Posterior cingulate gyrus (tissue), 11 donors: ENCODE data around the gene CCNC.

Experiments
- DNase-seq, 10 donors: peaks; one replicate each; pipeline versions ENCODE4 v3.0.0 to v3.0.0-alpha.2; 2020 to 2021; ENCODE audit warnings: mixed read lengths in 3 of 10
- intact Hi-C: fragments of 100-400 bp; cut with DNase I; formaldehyde crosslinking; loops from one replicate; pipeline ENCODE4 v1.15.1; 2023

The CCNC gene

DNA sequence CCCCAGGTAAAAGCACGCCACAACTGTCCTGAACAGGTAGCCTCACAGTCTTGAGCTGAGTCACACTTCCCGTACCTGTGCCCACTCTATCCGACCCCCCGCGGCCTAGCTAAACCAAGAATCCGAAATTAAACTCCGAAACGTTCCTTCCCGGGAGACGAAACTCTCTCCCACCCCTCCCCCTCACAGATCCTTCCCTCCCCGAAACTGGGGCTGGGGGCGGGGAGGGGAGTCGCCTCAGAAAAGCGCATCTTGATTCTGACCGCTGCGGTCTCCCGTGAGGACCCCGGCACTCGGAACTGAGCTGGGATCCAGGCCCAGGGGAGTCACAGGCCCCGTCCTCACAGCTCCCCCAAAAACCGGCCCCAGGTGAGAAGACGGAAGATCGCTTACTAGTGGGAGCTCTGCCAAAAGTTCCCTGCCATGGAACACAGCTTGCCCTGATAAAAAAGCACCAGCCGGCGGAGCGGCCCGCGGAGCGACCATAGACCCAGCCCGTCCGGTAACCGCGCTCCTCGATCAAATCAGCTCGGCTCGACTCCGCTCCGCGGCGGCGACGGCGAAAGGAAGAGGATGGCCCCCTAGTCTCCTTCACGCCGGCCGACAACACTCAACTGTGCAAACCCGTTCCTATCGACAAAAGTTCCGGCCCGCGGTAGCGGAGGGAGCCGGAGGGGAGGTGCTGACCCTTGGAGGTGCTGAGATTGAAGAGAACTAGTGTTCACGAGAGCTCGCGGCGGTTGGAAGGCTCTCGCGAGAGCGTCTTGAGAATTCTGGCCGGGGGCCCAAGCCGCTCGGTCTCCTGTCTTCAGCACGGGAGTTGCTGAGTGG, at the start of gene CCNC:
CCNC (minus strand) TSS at position 558 of the 831 bp plus-strand sequence; CDS start at position 425, 133 bp downstream.
- intact Hi-C loops = loop anchor here (2.0 kb wide), 1 partner anchor 48 kb away; no protein-coding TSS in a partner anchor
- DNase-seq = peak; percentile 81 to 98 (median 88)

DNA sequence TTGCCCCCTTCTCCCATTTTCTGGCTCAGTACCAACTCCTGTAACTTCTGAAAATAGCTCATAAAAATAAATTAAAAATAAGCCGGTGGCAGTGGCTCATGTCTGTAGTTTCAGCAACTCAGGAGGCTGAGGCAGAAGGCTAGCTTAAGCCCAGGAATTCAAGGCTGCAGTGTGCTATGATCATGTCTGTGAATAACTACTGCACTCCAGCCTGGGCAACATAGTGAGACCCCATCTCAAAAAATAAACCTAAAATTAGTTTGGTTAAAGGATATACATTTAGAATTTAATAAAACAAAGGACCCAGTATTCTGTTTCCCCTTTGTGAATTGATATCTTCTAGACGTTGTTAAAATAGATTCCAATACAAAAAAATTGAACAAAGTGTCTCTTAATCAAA, 48.7 kb upstream of the CCNC start:
- intact Hi-C loops = loop anchor here (10.0 kb wide), 1 partner anchor 848 kb away; the partner anchor contains the start of gene SIM1

GRCh38 chr6:99614430-99615186, 46.1 kb upstream of the CCNC start:
- intact Hi-C loops = loop anchor here (10.0 kb wide), 1 partner anchor 850 kb away; the partner anchor contains the start of gene SIM1
- DNase-seq = peak in 1 of 10 donors; percentile 77

More for the DNA sequence above, 48.7 kb upstream of the CCNC start:
- no peak for DNase-seq

- peak in 1 of 10 donors; percentile 77 for DNase-seq
- intact Hi-C loops = loop anchor here (10.0 kb wide), 1 partner anchor 851 kb away; the partner anchor contains the start of gene SIM1
These were observed 45.4 kb upstream of the CCNC start for GRCh38 chr6:99613705-99614429.

DNA sequence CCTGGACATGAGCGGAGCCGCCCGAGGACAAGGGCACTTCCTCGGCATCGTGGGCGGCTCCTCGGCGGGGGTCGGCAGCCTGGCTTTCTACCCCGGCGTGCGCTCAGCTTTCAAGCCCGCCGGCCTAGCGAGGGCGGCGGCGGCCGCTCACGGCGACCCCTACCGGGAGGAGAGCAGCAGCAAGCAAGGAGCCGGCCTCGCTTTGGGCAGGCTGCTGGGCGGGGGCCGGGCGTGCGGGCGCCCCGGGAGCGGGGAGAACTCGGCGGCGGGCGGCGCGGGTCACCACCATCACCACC, 44.9 kb upstream of the CCNC start:
- no peak for DNase-seq
- intact Hi-C loops = loop anchor here (10.0 kb wide), 1 partner anchor 851 kb away; the partner anchor contains the start of gene SIM1

GRCh38 chr6:99612551-99613408, 44.3 kb upstream of the CCNC start:
- intact Hi-C loops = loop anchor here (10.0 kb wide), 1 partner anchor 852 kb away; the partner anchor contains the start of gene SIM1
- DNase-seq = peak in 1 of 10 donors; percentile 75

- DNase-seq = no peak
- intact Hi-C loops = loop anchor here (10.0 kb wide), 1 partner anchor 854 kb away; the partner anchor contains the start of gene SIM1
These were observed 42.7 kb upstream of the CCNC start for GRCh38 chr6:99611148-99611547.

DNA sequence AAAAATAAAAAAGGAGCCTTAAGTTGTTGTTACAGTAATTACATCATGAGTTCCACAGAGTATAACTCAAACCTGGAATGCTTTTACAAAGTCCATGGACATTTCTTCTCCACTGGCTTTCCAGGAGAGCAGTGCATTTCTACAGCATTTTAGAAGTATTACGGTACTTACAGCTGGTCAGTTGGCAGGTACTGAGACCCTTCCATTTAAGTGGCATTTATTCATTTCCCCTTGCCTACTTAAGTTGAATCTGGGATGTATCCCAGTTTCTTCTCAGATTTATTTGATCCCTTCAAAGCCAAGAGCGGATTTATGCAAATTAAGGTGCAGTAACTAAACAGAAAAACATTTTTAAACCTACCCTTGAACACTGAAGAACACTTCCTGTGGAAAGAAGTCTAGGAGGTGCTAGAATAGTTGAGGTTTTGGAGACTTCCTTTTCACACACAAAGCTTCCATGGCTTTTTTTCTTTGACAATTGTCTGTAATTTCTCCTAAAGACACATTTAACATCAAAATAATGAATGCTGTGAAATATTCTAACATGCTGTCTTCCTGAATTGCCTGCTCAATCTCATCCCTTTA, 41.5 kb upstream of the CCNC start:
- DNase-seq = no peak

GRCh38 chr6:99608886-99609482, 40.5 kb upstream of the CCNC start:
- DNase-seq = no peak
- intact Hi-C loops = no loop called here

More for the DNA sequence above, 41.5 kb upstream of the CCNC start:
- intact Hi-C loops = loop anchor here (10.0 kb wide), 1 partner anchor 855 kb away; the partner anchor contains the start of gene SIM1

GRCh38 chr6:99608059-99608885, 39.8 kb upstream of the CCNC start:
- intact Hi-C loops = no loop called here
- no peak for DNase-seq

DNA sequence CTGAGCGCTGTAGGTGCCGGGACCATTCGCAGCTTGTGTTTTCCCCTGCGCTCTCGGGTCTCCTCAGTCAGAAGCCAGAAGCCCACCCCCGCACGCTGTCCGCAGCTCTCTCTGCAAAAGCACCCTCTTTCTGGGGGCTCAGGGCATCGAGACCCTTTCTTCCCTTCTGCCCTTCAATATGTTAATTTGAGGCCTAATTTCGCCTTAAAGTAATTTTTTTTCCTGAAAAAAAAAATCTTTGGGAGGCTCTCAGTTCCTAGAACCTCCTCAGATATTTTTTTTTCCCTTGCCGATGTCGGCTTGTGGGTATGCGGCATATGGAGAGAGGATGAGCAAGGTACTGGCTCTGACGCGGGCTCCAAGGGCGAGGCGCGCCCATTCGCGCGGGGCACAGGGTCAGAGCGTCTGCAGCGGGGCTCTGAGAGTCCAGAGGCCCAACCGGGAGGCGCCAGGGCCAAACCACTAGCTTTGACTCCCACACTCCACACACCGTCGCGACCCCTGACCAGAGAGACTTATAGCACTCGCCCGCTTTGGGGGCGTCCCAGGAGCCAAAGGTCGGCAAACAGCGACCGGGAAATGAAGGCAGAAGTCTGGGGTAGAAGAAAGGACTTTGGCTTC, 39.1 kb upstream of the CCNC start:
- intact Hi-C loops = no loop called here
- peak in 1 of 10 donors; percentile 76 for DNase-seq

- DNase-seq = peak in 1 of 10 donors; percentile 61
- intact Hi-C loops = no loop called here
These were observed 38.4 kb upstream of the CCNC start, which contains the start of gene PRDM13 for GRCh38 chr6:99606656-99607415. PRDM13 (plus strand) TSS chr6:99606833; CDS start chr6:99607035, 202 bp downstream.

- DNase-seq = peak in 1 of 10 donors; percentile 66
- intact Hi-C loops = no loop called here
These were observed 37.6 kb upstream of the CCNC start for GRCh38 chr6:99605911-99606655.

DNA sequence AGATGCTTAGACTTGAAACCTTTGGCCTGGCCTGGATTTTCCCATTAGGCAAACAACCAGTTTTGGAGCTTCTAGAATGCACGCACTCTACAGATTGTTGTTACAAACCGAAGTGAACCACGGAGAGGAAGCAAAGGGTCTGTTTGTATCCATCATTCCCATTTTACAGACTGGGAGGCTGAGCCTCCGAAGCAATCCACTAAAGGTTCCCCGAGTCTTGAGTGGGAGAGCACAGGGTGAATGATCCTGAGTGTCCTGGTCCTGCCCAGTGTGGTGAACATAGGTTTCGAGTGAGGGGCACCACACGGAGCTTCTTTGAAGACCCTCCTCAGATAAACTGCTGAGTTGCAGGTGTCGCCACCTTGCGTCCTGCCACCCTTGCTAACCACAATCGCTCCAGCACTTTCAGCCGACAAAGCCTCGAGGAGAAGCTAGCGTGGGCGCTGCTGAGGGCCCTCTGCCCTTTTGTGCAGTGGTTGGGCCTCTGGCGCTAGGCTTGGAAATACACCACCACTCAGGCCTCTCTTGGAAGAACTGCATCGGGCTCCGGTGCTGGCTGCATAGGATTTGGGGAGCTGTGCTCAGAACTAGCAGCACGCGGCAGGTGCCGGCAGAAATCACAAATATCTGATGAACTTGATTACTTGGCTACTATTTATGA, 36.7 kb upstream of the CCNC start:
- DNase-seq = peak in 1 of 10 donors; percentile 50
- intact Hi-C loops = no loop called here
